Hepatocyte (in vitro differentiated cells): Measurements from ENCODE around the gene HBD. TPM values are rescaled to one million over a fixed set of nuclear protein-coding genes. Genes with fewer than 3 reads are reported as not detected.

Source experiments
- DNase-seq: peaks from one replicate; pipeline ENCODE4 v3.0.0-alpha.2; 2016; ENCODE audit warnings: low spot score
- H2AFZ ChIP-seq: fragments of 200-600 bp; sonication (generic); 2 replicates; pipeline ENCODE4 v1.6.0; 2016; ENCODE audit warnings: antibody characterized with exemption, mild to moderate bottlenecking
- H3K27ac ChIP-seq: fragments of 200-600 bp; sonication (generic); 2 replicates; pipeline ENCODE4 v1.5.1; 2016; ENCODE audit warnings: mild to moderate bottlenecking
- H3K27me3 ChIP-seq: fragments of 200-600 bp; sonication (generic); 2 replicates; pipeline ENCODE4 v1.6.1; 2016
- H3K36me3 ChIP-seq: fragments of 200-600 bp; sonication (generic); replicated peaks from 2 replicates; pipeline ENCODE4 v1.5.1; 2016; ENCODE audit warnings: low read depth; ENCODE audit not compliant: insufficient read depth
- H3K4me1 ChIP-seq: fragments of 200-600 bp; sonication (generic); 2 replicates; pipeline ENCODE4 v1.5.1; 2016; ENCODE audit warnings: mild to moderate bottlenecking, moderate library complexity; ENCODE audit not compliant: insufficient read depth
- H3K4me2 ChIP-seq: fragments of 200-600 bp; sonication (generic); 2 replicates; pipeline ENCODE4 v1.6.0; 2016
- H3K4me3 ChIP-seq: fragments of 200-600 bp; sonication (generic); 2 replicates; pipeline ENCODE4 v1.5.1; 2016; ENCODE audit warnings: mild to moderate bottlenecking
- H3K79me2 ChIP-seq: fragments of 200-600 bp; sonication (generic); 2 replicates; pipeline ENCODE4 v1.6.0; 2017; ENCODE audit warnings: mild to moderate bottlenecking
- H3K9me2 ChIP-seq: fragments of 200-600 bp; sonication (generic); replicated peaks from 2 replicates; pipeline ENCODE4 v1.6.0; 2017; ENCODE audit warnings: mild to moderate bottlenecking; ENCODE audit not compliant: insufficient read depth
- H3K9me3 ChIP-seq: fragments of 200-600 bp; sonication (generic); 2 replicates; pipeline ENCODE4 v1.5.1; 2016; ENCODE audit warnings: low read depth, mild to moderate bottlenecking
- H4K20me1 ChIP-seq: fragments of 200-600 bp; sonication (generic); 2 replicates; pipeline ENCODE4 v1.6.0; 2016; ENCODE audit warnings: mild to moderate bottlenecking; ENCODE audit not compliant: insufficient read depth, poor library complexity, severe bottlenecking
- EZH2 ChIP-seq: fragments of 200-600 bp; sonication (generic); IDR thresholded peaks from 2 replicates; pipeline ENCODE4 v1.6.1; 2016; ENCODE audit warnings: antibody characterized with exemption, mild to moderate bottlenecking, borderline replicate concordance
- EZH2phosphoT487 ChIP-seq: fragments of 200-600 bp; sonication (generic); IDR thresholded peaks from one replicate; pipeline ENCODE4 v1.6.1; 2018; ENCODE audit warnings: antibody characterized with exemption, mild to moderate bottlenecking, low read depth, moderate library complexity; ENCODE audit not compliant: unreplicated experiment, severe bottlenecking
- WGBS: methylation state at CpG from one replicate; pipeline ENCODE4 v1.1.6; 2016; ENCODE audit warnings: low lambda C conversion rate; ENCODE audit errors: missing lambda C conversion rate; 5-methylcytosine and 5-hydroxymethylcytosine counted together
- polyA plus RNA-seq: library from polyadenylated mRNA; unstranded; fragments of >200 nt; fragmentation: Nextera tagmentation; extraction: Ambion mirVana; gene quantifications from 2 replicates; pipeline ENCODE4 v1.2.1, GENCODE V29; 2016
- total RNA-seq: library from RNA; depleted of rRNA; stranded (reverse); fragments of >200 nt; gene quantifications from 2 replicates; pipeline ENCODE4 v1.2.3, GENCODE V29; 2014
- TF ChIP-seq, protein P1 (sequence below): fragments of 200-600 bp; sonication (generic); IDR thresholded peaks from 2 replicates; pipeline ENCODE4 v1.5.1; 2016; ENCODE audit warnings: antibody characterized with exemption, mild to moderate bottlenecking; ENCODE audit not compliant: poor library complexity

HBD gene
- total and polyA plus RNA-seq, 2 experiments from 2014 or later = not detected

- Histone ChIP-seq H2AFZ (no peak overlapping the region), H3K4me2 (no peak overlapping the region), H3K27ac (no peak overlapping the region), H3K79me2 (no peaks in the 10 kb centered on the region), H3K4me1 (no peaks in the 10 kb centered on the region), H3K9me2 (no peaks in the 10 kb centered on the region), H3K9me3 (no peaks in the 10 kb centered on the region), H3K36me3 (no peaks in the 10 kb centered on the region), H4K20me1 (no peaks in the 10 kb centered on the region), H3K4me3 (no peak overlapping the region), H3K27me3 (no peaks in the 10 kb centered on the region)
- DNase-seq = no peak
- no peak for TF ChIP-seq EZH2phosphoT487
- TF ChIP-seq, protein P1, sequence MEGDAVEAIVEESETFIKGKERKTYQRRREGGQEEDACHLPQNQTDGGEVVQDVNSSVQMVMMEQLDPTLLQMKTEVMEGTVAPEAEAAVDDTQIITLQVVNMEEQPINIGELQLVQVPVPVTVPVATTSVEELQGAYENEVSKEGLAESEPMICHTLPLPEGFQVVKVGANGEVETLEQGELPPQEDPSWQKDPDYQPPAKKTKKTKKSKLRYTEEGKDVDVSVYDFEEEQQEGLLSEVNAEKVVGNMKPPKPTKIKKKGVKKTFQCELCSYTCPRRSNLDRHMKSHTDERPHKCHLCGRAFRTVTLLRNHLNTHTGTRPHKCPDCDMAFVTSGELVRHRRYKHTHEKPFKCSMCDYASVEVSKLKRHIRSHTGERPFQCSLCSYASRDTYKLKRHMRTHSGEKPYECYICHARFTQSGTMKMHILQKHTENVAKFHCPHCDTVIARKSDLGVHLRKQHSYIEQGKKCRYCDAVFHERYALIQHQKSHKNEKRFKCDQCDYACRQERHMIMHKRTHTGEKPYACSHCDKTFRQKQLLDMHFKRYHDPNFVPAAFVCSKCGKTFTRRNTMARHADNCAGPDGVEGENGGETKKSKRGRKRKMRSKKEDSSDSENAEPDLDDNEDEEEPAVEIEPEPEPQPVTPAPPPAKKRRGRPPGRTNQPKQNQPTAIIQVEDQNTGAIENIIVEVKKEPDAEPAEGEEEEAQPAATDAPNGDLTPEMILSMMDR = no peak
- no peak for TF ChIP-seq EZH2
- 42% methylated on average over 2 of the region's 2 CpGs for WGBS
Measured at GRCh38 chr11:5237420-5237819, 3.1 kb upstream of the HBD start.

DNA sequence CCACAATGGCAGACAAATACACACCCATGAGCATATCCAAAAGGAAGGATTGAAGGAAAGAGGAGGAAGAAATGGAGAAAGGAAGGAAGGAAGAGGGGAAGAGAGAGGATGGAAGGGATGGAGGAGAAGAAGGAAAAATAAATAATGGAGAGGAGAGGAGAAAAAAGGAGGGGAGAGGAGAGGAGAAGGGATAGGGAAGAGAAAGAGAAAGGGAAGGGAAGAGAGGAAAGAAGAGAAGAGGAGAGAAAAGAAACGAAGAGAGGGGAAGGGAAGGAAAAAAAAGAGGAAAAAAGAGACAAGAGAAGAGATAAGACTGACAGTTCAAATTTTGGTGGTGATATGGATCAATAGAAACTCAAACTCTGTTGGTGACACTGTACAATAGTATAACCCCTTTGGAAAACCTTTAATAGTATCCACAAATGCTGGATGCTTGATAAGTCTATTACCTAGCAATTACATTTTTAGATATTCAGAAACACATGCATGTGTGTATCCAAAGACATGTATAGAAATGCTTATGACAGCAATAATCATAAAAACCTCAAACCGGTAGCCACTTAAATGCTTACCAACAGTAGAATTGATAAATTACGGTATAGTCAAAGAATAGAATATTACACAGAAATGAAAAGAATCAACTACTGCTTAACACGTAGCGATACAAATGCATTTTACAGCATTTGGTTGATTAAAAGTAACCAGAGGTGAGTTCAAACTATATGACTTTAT is 1.2 kb upstream of the HBD start:
- Histone ChIP-seq H2AFZ (no peak overlapping the region), H3K9me3 (no peaks in the 10 kb centered on the region), H3K4me2 (no peak overlapping the region), H3K36me3 (no peaks in the 10 kb centered on the region), H3K9me2 (no peaks in the 10 kb centered on the region), H3K4me3 (no peak overlapping the region), H4K20me1 (no peaks in the 10 kb centered on the region), H3K4me1 (no peaks in the 10 kb centered on the region), H3K27ac (no peak overlapping the region), H3K27me3 (no peaks in the 10 kb centered on the region), H3K79me2 (no peaks in the 10 kb centered on the region)
- no peak for TF ChIP-seq EZH2phosphoT487
- TF ChIP-seq, protein P1 = no peak
- no peak for TF ChIP-seq EZH2
- WGBS = 96% methylated on average over 5 of the region's 5 CpGs
- no peak for DNase-seq

DNA sequence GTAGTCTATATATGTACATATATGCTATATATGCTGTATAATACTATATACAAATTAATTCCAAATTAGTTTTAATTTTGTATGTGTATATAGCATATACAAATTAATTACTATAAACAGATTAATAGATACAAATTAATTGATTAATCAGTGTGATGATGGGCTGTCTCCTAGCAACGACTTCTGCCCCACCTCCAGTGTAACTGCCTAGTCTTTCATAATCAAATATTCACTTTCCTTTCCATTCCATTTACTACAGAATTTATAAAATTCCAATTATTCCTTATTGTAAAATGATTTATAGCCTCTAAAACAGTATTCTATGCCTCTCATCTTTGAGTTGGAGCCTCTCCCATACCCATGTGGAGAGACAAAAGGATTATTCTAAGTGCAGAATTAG is 976 bp downstream of the HBD start:
- no peak overlapping the region for H3K4me2 ChIP-seq
- TF ChIP-seq EZH2phosphoT487 (no peak), EZH2 (no peak)
- TF ChIP-seq, protein P1 = no peak
- H3K9me2 ChIP-seq = no peaks in the 10 kb centered on the region
- no peaks in the 10 kb centered on the region for H3K79me2 ChIP-seq
- DNase-seq = no peak
- no peak overlapping the region for H2AFZ ChIP-seq
- no peak overlapping the region for H3K27ac ChIP-seq
- H3K4me3 ChIP-seq = no peak overlapping the region
- H3K36me3 ChIP-seq = no peaks in the 10 kb centered on the region
- no peaks in the 10 kb centered on the region for H3K9me3 ChIP-seq
- H3K27me3 ChIP-seq = no peaks in the 10 kb centered on the region
- H4K20me1 ChIP-seq = no peaks in the 10 kb centered on the region
- no peaks in the 10 kb centered on the region for H3K4me1 ChIP-seq
- WGBS = 86% methylated on average over 1 of the region's 1 CpG

DNA sequence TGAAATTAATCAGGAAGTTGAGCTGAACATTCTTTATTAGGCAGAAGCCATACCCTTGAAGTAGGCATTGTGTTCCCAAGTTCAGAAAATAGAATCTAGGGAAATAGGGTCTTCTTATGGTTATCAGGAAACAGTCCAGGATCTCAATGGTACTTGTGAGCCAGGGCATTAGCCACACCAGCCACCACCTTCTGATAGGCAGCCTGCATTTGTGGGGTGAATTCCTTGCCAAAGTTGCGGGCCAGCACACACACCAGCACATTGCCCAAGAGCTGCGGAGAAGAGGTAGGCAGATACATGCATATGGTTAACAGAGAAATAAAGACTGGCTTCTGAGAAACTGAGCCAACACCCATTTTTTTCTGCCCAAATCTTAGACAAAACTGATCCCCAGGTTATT is 1.5 kb downstream of the HBD start:
- Histone ChIP-seq H3K4me1 (no peaks in the 10 kb centered on the region), H3K79me2 (no peaks in the 10 kb centered on the region), H4K20me1 (no peaks in the 10 kb centered on the region), H3K9me2 (no peaks in the 10 kb centered on the region), H3K36me3 (no peaks in the 10 kb centered on the region), H3K4me3 (no peak overlapping the region), H3K27ac (no peak overlapping the region), H3K9me3 (no peaks in the 10 kb centered on the region), H3K4me2 (no peak overlapping the region), H3K27me3 (no peaks in the 10 kb centered on the region), H2AFZ (no peak overlapping the region)
- TF ChIP-seq EZH2phosphoT487 (no peak), EZH2 (no peak)
- TF ChIP-seq, protein P1 = no peak
- WGBS = 97% methylated on average over 2 of the region's 2 CpGs
- no peak for DNase-seq
